ENCODE data around the gene CTNNA3.
A peak's percentile ranks its signal among the peaks of the same experiment; 100 is the strongest.

The CTNNA3 gene

GRCh38 chr10:67664942-67665341, 31.1 kb downstream of the CTNNA3 start:
- DNase-seq: no peak

GRCh38 chr10:67663449-67664087, 32.4 kb downstream of the CTNNA3 start:
- DNase-seq: no peak

GRCh38 chr10:67662415-67662814, 33.6 kb downstream of the CTNNA3 start:
- DNase-seq: no peak

GRCh38 chr10:67659497-67659896, 36.5 kb downstream of the CTNNA3 start:
- no peak for DNase-seq

- DNase-seq: no peak
Observed at GRCh38 chr10:67657775-67658174, 38.2 kb downstream of the CTNNA3 start.

- DNase-seq: no peak
Observed at GRCh38 chr10:67650558-67650957, 45.4 kb downstream of the CTNNA3 start.

- DNase-seq: no peak
Observed at GRCh38 chr10:67648613-67649229, 47.3 kb downstream of the CTNNA3 start.

- DNase-seq: no peak
Observed at GRCh38 chr10:67630904-67631303, 65.1 kb downstream of the CTNNA3 start.

GRCh38 chr10:67629461-67629971, 66.5 kb downstream of the CTNNA3 start:
- no peak for DNase-seq

- DNase-seq: no peak
Observed at GRCh38 chr10:67622984-67623383, 73.0 kb downstream of the CTNNA3 start.

- DNase-seq: no peak
Observed at GRCh38 chr10:67622511-67622910, 73.5 kb downstream of the CTNNA3 start.

GRCh38 chr10:67621834-67622233, 74.2 kb downstream of the CTNNA3 start:
- DNase-seq: no peak

GRCh38 chr10:67618116-67618515, 77.9 kb downstream of the CTNNA3 start:
- DNase-seq: no peak

- peak; percentile 72 for DNase-seq
Observed at GRCh38 chr10:67612577-67613537, 83.1 kb downstream of the CTNNA3 start.

- DNase-seq: no peak
Observed at GRCh38 chr10:67612176-67612575, 83.8 kb downstream of the CTNNA3 start.

GRCh38 chr10:67609996-67610793, 85.8 kb downstream of the CTNNA3 start:
- DNase-seq: no peak

GRCh38 chr10:67608001-67608400, 88.0 kb downstream of the CTNNA3 start:
- DNase-seq: no peak

GRCh38 chr10:67607472-67607871, 88.5 kb downstream of the CTNNA3 start:
- no peak for DNase-seq

- DNase-seq: no peak
Observed at GRCh38 chr10:67606572-67606971, 89.4 kb downstream of the CTNNA3 start.

- DNase-seq: no peak
Observed at GRCh38 chr10:67603701-67604100, 92.3 kb downstream of the CTNNA3 start.

- DNase-seq: no peak
Observed at GRCh38 chr10:67603086-67603485, 92.9 kb downstream of the CTNNA3 start.

GRCh38 chr10:67602268-67602950, 93.6 kb downstream of the CTNNA3 start:
- DNase-seq: no peak

Measured in CD4-positive, alpha-beta T cell treated with Interleukin-10 for 1 hour (primary cell).